HG03520 (cell line): Measurements from ENCODE around the gene ZNF497.
"Not testable (repeated sequence)": the region's sequence is repeated elsewhere in the genome, so short reads cannot be mapped to it uniquely, and the experiment has no call there.

Experiments
- ATAC-seq: cut with Tn5 transposase; IDR thresholded peaks from one replicate; pipeline ENCODE4 v1.9.1; 2021; ENCODE audit warnings: mild to moderate bottlenecking, moderate library complexity; ENCODE audit not compliant: unreplicated experiment

The ZNF497 gene

DNA sequence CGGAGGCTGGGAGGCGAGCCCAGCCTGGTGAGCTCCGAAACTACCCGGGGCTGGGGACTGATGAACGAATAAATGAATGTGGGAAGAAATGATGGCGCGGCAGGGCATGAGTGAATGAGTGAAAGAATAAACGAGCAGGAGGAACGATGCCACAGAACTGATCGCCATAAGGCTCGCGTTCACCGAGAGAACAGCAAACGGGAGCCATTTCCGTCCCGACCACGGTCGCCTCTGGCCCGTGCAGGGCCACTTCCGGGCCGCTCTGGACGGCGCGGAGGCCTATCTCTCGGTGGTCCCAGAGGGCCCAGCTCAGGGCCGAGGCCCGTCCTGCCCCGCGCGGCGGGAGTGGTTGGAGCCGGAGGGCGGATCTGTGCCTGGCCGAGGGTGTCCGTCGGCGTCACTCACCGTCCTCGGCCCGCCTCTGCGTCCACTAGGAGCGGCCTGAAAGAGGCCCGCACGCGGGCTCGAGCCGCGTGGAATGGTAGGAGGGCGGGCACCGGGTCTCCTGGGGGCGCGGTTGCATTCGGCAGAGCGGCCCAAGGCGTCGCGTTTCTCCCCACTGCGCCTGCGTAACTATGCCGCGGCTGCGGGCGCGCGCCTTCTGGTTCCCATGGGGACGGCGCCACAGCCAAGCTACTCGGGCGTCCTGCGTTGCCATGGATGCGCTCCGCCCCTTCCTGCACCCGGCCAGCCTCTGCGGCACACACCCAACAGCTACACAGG, at the start of gene ZNF497:
Gene ZNF497 (minus strand): TSS at position 480 of the 723 bp plus-strand sequence. CDS start 5,116 bp downstream, outside the sequence.
- ATAC-seq: peak; percentile 85

DNA sequence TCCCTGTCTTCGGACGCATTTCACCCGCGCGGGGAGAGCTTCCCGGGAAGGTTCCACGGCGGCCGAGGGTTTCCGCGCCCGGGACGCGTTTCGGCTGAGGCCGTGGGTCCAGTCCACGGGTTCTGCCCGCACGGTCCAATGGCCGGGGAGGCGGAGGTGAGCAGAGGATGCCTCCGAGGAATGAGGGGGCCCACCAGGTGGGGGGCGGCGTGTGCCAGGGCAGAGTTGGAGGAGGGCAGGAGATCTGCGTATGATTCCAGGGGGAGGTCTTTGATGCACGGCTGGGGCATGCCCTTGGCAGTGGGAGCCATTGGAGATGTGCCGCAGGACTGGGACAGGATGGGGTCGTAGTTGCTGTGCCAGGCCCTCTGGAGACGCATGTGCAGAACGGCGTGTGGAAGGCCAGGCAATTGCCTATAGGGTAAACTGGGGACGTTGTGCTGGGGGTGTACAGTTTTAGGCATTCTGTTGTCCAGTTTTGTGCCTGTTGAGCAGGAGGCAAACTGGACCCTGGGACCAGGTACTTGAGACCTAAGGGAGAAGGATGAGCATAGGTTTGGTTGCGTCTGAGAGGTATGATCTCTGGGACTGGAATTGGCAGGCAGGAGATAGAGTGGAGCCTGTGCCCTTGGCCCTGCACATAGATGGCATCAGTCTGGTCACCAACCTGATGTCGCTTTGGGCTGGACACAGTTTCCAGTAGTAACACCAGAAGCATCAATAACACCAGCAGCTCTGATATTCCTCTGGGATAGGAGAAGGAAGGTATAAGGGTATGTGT, 46.6 kb upstream of the ZNF497 start:
- peak; percentile 9 for ATAC-seq

DNA sequence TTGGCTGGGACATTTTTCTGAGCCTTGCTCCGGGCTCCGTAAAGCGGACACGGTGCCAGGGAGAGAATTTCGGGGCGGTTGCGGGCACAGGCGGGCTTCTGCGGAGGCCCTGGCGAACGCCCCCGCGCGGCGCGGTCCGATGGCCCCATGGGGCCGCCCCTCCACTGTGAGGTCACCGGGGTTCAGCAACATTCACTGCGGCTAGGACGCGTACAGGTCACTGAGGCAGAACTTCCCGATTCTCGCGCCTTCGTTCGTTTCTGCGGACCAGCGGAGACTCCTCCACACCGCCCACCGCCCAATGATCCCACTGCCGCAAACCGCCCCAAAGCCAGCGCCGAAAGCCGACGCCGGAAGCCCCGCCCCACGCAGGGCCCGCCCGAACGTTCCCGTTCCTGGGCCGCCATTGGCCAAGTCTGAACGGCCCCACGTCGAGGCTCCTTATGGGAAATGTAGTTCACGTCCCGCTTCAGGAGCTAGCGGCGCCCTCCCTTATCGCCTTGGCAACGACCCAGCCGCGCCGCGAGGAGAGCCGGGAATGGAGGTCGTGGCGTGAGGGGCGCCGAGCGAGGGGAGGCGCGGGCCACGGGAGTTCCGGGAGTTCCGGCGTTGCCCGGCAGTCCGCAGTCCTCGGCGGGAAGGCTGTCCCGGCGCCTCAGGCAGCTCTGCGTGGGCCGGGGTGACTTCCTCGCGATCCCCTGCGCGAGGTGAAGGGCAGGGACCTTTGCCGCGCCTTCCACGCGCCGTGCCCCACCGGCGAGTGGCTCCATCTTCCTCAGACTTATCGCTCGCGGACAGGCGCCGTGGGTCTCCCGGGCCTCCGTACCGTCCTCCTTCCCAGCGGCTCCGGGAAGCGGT, 45.8 kb upstream of the ZNF497 start, which contains the start of gene ZNF584:
Gene ZNF584 (plus strand): TSS at position 498 of the 858 bp plus-strand sequence. CDS start 499 bp downstream, outside the sequence.
- ATAC-seq: peak; percentile 82

DNA sequence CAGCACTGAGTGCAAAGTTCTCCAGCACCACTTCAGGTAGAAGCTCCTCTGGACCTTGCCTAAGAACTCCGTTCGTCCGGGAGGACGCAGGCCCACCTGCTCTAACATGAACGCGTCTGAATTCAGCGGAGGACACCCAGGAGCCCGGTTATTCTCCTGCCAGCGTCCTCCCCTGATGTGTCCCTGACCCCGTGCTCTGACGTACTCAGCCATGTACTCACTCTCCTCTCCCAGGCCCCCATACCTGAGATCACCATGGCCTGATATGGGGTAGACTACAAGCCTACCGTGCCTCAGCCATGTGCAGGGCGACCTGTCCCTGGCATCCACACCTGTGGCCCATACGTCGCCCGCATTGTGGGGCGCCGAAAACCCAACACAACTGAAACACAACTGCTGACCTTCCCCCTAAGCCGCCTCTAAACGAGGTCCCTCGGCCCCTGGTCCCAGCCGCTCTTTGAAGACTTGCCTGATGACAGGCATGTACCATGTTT, 45.2 kb upstream of the ZNF497 start:
- ATAC-seq: no peak

DNA sequence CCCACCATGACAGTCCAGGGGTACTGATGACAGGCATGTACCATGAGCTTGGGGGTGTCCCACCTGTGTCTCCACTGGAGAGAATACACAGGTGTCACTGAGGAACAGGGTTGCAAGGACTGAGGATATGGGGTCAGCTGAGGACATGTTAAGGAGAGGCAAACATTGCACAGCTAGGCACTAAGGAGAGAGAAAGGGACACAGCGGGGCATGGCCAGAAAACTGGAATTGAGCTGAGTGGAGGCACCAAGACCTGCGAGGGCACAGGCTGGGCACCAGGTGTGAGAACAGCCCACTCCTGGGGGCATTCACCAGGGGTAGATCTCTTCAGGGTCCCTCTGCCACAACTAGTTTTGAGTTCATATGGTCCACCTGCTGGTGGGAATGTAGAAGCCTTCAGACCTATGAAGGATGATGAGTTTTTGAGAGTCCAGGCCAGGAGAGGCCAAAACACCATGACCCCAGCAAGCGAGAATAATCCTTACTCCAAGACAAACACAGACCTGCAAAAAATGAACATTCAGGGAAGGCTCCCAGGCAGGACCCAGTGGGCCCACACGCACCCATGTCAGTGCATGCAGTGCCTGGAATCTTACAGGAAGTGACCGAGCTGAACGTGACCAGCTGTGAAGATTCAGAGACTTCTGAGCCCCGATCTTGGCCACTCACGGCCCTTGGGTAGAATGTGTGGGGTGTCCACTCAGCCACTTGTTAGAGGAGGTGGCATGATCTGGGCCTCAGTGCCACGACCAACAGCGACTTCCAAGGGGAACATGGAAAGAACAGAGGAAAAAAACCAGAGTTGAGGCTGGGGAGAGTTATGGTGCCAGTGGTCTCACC, 44.5 kb upstream of the ZNF497 start:
- no peak for ATAC-seq

DNA sequence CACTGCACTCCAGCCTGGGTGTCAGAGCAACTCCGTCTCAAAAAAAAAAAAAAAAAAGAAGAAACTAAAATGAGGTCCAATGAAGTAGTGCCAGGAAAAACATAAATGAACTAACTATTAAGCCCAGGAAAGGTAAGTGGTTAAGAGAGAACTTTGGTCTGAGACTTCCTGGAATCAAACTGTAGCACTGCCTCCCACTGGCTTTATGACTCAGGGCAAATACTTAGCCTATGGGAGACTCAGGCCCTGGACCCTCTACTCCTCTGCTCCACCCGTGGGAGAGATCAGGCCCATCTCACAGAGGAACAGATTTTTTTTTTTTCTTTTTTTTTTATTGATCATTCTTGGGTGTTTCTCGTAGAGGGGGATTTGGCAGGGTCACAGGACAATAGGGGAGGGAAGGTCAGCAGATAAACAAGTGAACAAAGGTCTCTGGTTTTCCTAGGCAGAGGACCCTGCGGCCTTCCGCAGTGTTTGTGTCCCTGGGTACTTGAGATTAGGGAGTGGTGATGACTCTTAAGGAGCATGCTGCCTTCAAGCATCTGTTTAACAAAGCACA, 41.4 kb upstream of the ZNF497 start:
- not testable (repeated sequence) for ATAC-seq

DNA sequence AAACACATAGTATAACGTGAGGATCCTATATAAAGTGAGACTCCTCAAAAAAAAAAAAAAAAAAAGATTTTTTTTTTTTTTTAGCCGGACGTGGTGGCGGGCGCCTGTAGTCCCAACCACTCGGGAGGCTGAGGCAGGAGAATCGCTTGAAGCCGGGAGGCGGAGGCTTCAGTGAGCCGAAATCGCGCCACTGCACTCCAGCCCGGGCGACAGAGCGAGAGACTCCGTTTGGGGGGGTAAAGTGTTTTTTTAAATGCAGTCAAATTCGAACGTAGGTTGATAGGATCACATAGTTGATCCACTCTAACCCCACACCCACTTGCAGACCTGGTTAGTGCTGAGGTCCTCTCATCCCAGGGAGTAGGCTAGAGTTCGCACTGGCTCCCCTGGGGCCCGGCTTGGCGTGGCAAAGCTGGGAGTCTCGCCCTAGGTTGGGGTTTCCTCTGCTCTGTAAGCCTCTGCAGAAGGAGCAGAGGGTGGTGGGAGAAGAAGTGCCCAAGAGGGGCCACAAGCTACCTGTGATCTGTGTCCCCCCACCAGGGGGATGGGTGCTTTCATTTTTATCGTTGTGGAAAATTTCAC, 39.4 kb upstream of the ZNF497 start:
- no peak for ATAC-seq

DNA sequence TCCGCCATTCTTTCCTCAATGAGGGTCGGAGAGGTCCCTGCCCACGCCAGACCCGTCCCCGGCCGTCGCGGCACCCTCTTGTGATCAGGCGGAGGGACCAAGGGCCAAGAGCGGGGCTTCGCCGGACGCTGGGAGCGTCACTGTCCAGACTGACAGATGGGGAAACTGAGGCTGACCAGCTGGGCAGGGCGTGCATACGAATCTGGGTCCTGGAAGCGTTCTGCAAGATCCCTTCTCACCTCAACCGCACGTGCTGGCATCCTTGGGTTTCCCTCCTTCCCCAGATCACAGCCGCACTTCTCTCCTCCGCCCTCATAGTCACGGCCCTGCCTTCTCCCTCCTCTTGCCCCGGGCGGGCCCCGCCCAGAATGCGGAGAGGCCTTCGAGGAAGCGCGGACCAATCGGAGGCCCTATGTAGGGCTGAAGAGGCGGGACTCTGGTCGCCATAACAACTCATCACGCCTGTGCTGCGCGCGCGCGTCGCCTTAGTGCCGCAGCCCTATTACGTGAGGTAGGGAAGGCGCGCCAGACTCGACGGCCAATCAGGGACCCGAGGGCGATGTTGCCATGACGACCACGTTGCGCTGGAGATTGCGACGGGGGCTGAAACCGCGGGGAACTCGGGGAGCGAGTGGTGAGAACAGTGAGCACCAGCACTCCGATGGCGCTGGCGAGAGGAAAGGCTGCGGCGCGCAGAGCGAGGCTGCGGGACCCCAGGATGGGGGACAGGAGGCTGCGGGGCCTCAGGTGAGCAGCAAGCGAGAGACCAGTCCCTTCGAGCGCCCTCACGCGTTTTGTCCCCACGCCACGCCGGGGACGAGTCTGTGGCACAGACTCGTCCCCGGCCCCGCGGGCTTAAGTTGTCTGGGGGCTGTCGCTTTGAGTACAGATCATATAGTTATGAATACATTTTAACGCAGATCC, 38.6 kb upstream of the ZNF497 start:
- ATAC-seq: peak; percentile 99

DNA sequence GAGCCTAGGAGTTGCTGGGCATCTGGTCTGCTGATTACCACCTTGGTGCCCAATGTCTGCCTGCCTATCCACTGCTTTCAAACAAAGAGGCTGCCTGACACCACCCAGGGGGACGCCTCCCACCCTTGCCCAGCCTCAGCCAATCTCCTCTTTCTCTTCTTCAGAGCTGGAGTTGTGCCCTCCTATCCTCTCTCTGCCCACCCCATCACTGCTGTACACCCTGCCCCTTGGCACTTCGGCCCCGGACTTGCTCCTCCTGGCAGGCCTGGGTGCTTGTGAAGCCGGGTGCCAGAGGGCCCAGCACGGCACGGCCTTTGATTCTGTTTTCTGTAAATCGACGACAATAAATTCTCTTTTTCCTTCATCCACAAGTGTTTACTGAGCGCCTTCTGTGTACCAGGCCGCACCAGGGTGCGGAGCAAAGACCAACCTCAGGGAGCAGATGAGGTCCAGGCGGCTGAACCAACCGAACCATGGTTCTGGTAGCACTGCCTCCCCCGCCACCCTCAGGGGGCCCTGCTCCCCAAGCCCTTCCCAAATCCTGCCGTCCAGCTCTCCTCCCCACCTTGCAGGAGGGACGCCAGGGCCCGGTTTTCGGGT, 37.9 kb upstream of the ZNF497 start:
- ATAC-seq: no peak

DNA sequence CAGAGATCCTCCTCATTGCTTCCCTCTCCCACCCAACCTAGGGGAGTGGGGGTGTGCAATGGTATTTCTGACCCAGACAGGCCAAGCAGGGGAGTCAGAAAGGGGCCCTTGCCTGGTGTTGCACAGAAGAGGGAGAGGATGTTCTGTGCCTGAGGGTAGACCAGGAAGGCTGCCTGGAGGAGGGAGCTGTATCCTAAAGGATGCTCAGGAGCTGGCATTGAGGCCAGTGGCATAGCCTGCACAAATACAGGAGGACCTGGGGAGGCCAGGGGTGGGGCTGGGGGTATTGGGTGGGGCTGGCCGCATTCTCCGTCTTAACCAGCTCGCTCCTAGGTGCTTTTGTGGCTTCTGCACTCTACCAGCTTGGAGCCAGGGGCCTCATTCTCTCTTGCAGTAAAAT, 37.4 kb upstream of the ZNF497 start:
- ATAC-seq: no peak

DNA sequence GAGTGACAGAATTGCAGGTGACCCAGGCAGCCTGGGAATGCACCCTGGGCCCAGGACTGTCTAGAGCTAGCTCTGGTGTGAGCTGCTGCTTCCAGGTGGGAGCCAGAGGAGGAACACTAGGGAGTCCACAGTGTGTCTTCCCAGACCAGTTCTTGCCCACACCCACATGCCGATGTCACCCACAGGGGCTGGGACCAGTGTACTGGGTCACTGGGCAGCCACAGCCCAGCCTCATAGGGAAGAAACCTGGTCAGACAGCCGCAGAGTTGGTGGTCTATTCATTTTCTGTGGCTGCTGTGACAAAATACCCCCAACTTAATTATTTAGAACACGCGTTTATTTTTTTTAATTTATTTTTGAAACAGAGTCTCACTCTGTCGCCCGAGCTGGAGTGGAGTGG, 36.0 kb upstream of the ZNF497 start:
- no peak for ATAC-seq

DNA sequence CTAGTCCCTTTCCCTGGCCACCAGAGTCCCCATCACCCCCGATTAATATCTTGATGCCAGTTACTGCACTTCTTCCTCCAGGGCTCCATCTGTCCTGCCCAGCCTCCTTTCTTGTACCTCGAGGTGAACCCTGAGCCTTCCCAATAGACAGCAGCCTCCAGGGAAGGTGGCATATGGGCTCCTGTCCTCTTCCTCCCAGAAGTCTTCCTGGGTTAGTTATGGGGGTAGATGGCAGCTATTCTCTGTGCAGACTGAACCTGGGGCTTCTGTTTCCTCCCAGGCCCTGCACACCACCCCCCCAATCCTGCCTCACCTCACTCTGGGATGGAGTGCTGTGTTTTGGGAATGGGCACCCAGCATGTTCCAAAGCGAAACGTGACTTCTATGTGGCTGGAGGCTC, 35.5 kb upstream of the ZNF497 start:
- no peak for ATAC-seq

DNA sequence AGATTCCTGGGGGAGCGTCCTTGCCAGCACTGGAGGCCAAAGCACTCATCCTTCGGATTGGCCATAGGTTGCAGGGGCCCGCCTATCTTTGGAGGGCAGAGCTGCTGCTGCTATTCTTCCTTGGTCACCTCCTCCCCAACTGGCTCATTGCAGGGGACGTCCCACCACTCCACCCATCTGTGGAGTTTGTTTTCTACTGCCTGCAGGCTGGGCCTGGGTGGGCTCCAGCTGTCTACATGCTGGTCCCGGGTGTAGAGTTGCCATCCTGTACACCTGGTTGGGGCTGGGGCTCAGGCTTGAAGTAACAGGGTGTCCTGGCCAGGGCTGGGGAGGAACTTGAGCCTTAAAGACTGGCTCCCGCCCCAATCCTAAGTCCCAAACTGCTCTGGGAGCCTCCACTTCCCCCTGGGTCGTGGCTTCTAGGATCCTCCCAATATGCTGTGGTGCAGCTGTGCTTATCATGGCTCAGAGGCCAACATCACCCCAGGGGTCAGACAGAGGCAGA, 35.0 kb upstream of the ZNF497 start:
- ATAC-seq: no peak

DNA sequence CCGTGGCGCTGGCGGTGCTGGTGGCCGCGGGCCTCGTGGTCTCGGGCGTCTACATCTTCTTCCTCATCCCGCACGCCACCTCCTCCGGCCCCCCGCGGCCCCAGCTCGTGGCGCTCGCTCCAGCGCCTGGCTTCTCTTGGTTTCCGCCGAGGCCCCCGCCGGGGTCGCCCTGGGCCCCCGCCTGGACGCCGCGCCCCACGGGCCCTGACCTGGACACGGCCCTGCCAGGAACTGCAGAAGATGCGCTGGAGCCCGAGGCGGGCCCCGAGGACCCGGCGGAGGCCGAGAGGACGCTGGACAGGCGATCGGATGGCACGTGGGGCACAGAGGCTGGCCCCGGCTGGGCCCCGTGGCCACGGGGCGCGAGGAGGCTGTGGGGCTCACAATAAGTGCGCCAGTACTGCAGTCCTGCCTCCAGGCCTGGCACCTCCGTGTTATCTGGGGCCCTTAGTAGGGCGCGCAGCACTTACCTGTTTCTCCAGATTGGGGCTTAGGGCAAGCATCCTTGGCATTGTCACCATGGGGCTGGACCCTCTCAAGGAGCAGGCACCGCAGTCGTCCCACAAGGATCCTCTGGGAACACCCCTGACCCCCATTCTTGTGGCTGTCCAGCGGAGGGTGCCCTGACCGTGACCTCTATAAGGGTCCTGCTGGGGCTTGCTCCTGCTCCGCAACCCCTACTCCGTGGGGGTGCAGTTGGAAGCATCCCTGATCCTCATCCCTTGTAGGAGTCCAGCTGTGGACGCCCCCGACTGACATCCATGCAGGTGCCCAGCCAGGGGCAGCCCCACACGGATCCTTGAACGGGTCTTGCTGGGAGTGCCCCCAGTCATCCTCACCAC, 34.4 kb upstream of the ZNF497 start:
- no peak for ATAC-seq

DNA sequence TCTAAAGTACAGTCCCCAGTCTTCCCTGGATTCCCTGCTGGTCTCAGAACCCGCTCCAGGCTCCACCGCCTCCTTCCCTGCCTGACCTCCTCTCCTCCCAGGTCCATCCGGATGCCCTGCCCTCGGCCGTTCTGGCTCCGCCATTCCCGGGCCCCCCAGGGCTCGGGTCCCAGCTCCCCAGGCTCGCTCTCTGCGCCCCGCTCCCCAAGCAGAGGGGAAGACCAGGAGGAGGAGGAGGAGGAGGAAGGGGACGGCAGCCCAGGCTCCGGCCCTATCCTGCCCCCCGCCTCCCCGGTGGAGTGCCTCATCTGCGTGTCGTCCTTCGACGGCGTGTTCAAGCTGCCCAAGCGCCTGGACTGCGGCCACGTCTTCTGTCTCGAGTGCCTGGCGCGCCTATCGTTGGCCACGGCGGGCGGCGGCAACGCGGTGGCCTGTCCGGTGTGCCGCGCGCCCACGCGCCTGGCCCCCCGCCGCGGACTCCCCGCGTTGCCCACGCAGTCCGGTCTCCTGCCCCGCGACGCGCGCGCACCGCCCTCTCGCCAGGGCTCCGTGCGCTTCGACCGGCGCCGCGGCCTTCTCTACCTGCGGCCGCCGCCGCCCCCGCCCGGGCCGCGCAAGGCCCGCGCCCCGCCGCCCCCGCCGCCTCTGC, 33.6 kb upstream of the ZNF497 start:
- ATAC-seq: no peak

DNA sequence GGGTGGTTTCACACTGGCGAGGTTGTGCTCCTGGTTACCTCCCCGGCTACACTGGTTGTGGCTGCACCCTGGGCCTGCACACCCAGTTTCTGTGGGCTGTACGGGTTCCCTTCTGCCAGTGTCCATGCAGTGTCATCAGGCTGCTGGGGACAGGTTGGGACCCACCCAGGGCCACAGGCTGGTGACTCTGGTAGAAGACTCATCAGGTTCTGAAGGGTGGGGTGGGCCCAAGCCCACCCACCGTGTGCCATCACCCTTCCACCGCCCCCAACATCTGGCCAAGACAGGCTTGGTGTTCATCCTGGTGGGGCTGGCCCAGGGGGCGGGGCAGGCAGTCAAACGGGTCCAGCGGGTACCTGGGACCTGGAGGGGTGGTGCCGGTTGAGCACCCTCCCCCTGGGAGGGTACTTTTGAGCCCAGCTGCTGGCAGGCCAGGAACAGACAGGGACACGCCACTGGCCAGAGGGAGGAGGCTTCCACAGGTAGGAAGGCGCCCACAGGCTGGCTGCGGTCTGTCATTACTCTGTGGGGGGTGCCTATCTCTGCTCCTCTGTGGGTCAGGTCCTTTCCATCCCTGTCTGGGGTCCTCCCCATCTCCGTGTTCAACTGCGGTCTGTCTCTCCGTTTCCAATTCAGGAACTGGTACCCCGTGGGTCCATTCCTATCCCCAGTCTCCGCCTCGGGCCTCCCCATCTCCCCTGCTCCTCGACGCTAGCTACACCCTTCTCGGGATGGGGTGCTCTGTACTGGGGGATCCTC, 32.8 kb upstream of the ZNF497 start, which contains the start of gene RNF225:
Gene RNF225 (plus strand): TSS at position 437 of the 759 bp plus-strand sequence. CDS start 434 bp downstream, outside the sequence.
- no peak for ATAC-seq
